ENCODE measurements around the gene ADGRA3. TPM values are rescaled to one million over a fixed set of nuclear protein-coding genes. Genes with fewer than 3 reads are reported as not detected.

ADGRA3 gene
- total and polyA plus RNA-seq, 2 experiments from 2014 or later, result 16.2 to 73.9 TPM

DNA sequence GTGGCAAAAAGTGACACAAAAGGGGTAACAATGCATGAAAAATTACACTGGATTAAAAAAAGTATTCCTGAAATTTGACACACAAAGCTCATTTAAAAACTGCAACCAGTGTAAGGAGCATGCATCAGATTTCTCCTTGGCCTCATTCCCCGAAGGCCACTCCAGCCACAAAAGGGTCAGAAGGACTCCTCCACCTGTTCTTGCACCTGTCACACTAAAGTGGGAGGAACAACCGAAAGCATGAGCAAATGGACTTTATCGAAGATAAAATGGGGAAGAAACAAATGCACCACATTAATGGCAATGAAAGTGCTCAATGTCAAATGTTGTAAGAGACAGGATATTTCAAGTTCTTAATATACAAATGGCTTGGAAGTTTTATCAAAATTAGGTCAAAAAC is 88.2 kb downstream of the ADGRA3 start:
- Mint-ChIP-seq H3K27me3 (ENCODE audit: insufficient read depth, low read depth, poor library complexity) (no peaks in the 10 kb centered on the region), H3K27ac (no peak overlapping the region), H3K36me3 (ENCODE audit: low read depth) (peaks cover 55% of the 10 kb centered on the region), H3K9me3 (no peaks in the 10 kb centered on the region), H3K4me1 (peaks cover 8% of the 10 kb centered on the region; the same call in 2 of the 3 replicates), H3K4me3 (no peak overlapping the region)
- Histone ChIP-seq H3F3A (replicated peaks; ENCODE audit: low read depth) (no peaks in the 10 kb centered on the region), H3K79me2 (replicated peaks; ENCODE audit: insufficient read depth) (no peaks in the 10 kb centered on the region), H3K36me3 (ENCODE audit: insufficient read depth) (peaks cover 8% of the 10 kb centered on the region; the same call in 1 of the 2 replicates), H3K4me2 (no peak overlapping the region), H4K20me1 (replicated peaks; ENCODE audit: insufficient read depth) (no peaks in the 10 kb centered on the region), H3K9me2 (ENCODE audit: insufficient read depth) (0 out of 2 replicates have a peak, but pooled peaks cover 4% of the 10 kb centered on the region), H3K27ac (ENCODE audit: low read depth) (no peak overlapping the region), H2AFZ (no peak overlapping the region), H3K4me3 (no peak overlapping the region), H3K4me1 (ENCODE audit: insufficient read depth) (no peaks in the 10 kb centered on the region), H3K27me3 (ENCODE audit: insufficient read depth) (no peaks in the 10 kb centered on the region)
- TF ChIP-seq NANOG (IDR thresholded peaks at IDR 0.05; ENCODE audit: borderline replicate concordance) (no peak), POLR2AphosphoS5 (IDR thresholded peaks at IDR 0.05; ENCODE audit: low read depth) (no peak), EZH2phosphoT487 (IDR thresholded peaks at IDR 0.05; ENCODE audit: unreplicated experiment) (no peak), ZNF114 (CRISPR knock-in tag; IDR thresholded peaks at IDR 0.05) (no peak), ZNF331 (CRISPR knock-in tag; IDR thresholded peaks at IDR 0.05; ENCODE audit: low read depth) (no peak), STAT1 (IDR thresholded peaks at IDR 0.05; ENCODE audit: unreplicated experiment) (no peak), JUNB (IDR thresholded peaks at IDR 0.05; ENCODE audit: unreplicated experiment) (no peak), EZH2 (IDR thresholded peaks at IDR 0.05; ENCODE audit: low read depth, unreplicated experiment) (no peak), CREB1 (CRISPR knock-in tag; IDR thresholded peaks at IDR 0.05; ENCODE audit: low read depth) (no peak)
- TF ChIP-seq, protein P1, sequence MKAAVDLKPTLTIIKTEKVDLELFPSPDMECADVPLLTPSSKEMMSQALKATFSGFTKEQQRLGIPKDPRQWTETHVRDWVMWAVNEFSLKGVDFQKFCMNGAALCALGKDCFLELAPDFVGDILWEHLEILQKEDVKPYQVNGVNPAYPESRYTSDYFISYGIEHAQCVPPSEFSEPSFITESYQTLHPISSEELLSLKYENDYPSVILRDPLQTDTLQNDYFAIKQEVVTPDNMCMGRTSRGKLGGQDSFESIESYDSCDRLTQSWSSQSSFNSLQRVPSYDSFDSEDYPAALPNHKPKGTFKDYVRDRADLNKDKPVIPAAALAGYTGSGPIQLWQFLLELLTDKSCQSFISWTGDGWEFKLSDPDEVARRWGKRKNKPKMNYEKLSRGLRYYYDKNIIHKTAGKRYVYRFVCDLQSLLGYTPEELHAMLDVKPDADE (IDR thresholded peaks at IDR 0.05), result no peak
- TF ChIP-seq, protein P2, sequence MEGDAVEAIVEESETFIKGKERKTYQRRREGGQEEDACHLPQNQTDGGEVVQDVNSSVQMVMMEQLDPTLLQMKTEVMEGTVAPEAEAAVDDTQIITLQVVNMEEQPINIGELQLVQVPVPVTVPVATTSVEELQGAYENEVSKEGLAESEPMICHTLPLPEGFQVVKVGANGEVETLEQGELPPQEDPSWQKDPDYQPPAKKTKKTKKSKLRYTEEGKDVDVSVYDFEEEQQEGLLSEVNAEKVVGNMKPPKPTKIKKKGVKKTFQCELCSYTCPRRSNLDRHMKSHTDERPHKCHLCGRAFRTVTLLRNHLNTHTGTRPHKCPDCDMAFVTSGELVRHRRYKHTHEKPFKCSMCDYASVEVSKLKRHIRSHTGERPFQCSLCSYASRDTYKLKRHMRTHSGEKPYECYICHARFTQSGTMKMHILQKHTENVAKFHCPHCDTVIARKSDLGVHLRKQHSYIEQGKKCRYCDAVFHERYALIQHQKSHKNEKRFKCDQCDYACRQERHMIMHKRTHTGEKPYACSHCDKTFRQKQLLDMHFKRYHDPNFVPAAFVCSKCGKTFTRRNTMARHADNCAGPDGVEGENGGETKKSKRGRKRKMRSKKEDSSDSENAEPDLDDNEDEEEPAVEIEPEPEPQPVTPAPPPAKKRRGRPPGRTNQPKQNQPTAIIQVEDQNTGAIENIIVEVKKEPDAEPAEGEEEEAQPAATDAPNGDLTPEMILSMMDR (conservative IDR thresholded peaks at IDR 0.05; ENCODE audit: low read depth in 2 of 2), result no peak
- TF ChIP-seq, protein P3, sequence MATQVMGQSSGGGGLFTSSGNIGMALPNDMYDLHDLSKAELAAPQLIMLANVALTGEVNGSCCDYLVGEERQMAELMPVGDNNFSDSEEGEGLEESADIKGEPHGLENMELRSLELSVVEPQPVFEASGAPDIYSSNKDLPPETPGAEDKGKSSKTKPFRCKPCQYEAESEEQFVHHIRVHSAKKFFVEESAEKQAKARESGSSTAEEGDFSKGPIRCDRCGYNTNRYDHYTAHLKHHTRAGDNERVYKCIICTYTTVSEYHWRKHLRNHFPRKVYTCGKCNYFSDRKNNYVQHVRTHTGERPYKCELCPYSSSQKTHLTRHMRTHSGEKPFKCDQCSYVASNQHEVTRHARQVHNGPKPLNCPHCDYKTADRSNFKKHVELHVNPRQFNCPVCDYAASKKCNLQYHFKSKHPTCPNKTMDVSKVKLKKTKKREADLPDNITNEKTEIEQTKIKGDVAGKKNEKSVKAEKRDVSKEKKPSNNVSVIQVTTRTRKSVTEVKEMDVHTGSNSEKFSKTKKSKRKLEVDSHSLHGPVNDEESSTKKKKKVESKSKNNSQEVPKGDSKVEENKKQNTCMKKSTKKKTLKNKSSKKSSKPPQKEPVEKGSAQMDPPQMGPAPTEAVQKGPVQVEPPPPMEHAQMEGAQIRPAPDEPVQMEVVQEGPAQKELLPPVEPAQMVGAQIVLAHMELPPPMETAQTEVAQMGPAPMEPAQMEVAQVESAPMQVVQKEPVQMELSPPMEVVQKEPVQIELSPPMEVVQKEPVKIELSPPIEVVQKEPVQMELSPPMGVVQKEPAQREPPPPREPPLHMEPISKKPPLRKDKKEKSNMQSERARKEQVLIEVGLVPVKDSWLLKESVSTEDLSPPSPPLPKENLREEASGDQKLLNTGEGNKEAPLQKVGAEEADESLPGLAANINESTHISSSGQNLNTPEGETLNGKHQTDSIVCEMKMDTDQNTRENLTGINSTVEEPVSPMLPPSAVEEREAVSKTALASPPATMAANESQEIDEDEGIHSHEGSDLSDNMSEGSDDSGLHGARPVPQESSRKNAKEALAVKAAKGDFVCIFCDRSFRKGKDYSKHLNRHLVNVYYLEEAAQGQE (IDR thresholded peaks at IDR 0.05; ENCODE audit: unreplicated experiment), result no peak
- TF ChIP-seq, protein P4, sequence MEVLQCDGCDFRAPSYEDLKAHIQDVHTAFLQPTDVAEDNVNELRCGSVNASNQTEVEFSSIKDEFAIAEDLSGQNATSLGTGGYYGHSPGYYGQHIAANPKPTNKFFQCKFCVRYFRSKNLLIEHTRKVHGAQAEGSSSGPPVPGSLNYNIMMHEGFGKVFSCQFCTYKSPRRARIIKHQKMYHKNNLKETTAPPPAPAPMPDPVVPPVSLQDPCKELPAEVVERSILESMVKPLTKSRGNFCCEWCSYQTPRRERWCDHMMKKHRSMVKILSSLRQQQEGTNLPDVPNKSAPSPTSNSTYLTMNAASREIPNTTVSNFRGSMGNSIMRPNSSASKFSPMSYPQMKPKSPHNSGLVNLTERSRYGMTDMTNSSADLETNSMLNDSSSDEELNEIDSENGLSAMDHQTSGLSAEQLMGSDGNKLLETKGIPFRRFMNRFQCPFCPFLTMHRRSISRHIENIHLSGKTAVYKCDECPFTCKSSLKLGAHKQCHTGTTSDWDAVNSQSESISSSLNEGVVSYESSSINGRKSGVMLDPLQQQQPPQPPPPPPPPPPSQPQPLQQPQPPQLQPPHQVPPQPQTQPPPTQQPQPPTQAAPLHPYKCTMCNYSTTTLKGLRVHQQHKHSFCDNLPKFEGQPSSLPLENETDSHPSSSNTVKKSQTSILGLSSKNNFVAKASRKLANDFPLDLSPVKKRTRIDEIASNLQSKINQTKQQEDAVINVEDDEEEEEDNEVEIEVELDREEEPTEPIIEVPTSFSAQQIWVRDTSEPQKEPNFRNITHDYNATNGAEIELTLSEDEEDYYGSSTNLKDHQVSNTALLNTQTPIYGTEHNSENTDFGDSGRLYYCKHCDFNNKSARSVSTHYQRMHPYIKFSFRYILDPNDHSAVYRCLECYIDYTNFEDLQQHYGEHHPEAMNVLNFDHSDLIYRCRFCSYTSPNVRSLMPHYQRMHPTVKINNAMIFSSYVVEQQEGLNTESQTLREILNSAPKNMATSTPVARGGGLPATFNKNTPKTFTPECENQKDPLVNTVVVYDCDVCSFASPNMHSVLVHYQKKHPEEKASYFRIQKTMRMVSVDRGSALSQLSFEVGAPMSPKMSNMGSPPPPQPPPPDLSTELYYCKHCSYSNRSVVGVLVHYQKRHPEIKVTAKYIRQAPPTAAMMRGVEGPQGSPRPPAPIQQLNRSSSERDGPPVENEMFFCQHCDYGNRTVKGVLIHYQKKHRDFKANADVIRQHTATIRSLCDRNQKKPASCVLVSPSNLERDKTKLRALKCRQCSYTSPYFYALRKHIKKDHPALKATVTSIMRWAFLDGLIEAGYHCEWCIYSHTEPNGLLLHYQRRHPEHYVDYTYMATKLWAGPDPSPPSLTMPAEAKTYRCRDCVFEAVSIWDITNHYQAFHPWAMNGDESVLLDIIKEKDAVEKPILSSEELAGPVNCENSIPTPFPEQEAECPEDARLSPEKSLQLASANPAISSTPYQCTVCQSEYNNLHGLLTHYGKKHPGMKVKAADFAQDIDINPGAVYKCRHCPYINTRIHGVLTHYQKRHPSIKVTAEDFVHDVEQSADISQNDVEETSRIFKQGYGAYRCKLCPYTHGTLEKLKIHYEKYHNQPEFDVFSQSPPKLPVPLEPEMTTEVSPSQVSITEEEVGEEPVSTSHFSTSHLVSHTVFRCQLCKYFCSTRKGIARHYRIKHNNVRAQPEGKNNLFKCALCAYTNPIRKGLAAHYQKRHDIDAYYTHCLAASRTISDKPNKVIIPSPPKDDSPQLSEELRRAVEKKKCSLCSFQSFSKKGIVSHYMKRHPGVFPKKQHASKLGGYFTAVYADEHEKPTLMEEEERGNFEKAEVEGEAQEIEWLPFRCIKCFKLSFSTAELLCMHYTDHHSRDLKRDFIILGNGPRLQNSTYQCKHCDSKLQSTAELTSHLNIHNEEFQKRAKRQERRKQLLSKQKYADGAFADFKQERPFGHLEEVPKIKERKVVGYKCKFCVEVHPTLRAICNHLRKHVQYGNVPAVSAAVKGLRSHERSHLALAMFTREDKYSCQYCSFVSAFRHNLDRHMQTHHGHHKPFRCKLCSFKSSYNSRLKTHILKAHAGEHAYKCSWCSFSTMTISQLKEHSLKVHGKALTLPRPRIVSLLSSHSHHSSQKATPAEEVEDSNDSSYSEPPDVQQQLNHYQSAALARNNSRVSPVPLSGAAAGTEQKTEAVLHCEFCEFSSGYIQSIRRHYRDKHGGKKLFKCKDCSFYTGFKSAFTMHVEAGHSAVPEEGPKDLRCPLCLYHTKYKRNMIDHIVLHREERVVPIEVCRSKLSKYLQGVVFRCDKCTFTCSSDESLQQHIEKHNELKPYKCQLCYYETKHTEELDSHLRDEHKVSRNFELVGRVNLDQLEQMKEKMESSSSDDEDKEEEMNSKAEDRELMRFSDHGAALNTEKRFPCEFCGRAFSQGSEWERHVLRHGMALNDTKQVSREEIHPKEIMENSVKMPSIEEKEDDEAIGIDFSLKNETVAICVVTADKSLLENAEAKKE (CRISPR knock-in tag; IDR thresholded peaks at IDR 0.05), result no peak
- ATAC-seq (no peak), DNase-seq (ENCODE audit: low spot score) (no peak)

Measured in GM23338 (cell line).